Trophoblast cell (in vitro differentiated cells and primary cell): Measurements from ENCODE around the gene KCND2.

Source experiments
- DNase-seq, 2 donors: peaks; one replicate each; pipeline ENCODE4 v3.0.0-alpha.2; 2016
- H2AFZ ChIP-seq: 2 replicates; pipeline ENCODE4 v1.6.1; 2013; ENCODE audit warnings: low read length, moderate library complexity, mild to moderate bottlenecking; ENCODE audit not compliant: insufficient read depth, poor library complexity
- H2AK5ac ChIP-seq: 2 replicates; pipeline ENCODE4 v1.6.1; 2013; ENCODE audit warnings: mild to moderate bottlenecking, low read length
- H2BK120ac ChIP-seq: 2 replicates; pipeline ENCODE4 v1.6.1; 2013; ENCODE audit warnings: low read length, mild to moderate bottlenecking, moderate library complexity; ENCODE audit not compliant: insufficient read depth, poor library complexity
- H2BK12ac ChIP-seq: 2 replicates; pipeline ENCODE4 v1.6.1; 2013; ENCODE audit warnings: mild to moderate bottlenecking, low read length, moderate library complexity
- H2BK5ac ChIP-seq: 2 replicates; pipeline ENCODE4 v1.6.1; 2013; ENCODE audit warnings: low read length, low read depth, moderate library complexity, mild to moderate bottlenecking; ENCODE audit not compliant: poor library complexity
- H3K14ac ChIP-seq: 2 replicates; pipeline ENCODE4 v1.6.1; 2013; ENCODE audit warnings: mild to moderate bottlenecking, low read length
- H3K18ac ChIP-seq: 2 replicates; pipeline ENCODE4 v1.6.1; 2013; ENCODE audit warnings: mild to moderate bottlenecking, low read length
- H3K23ac ChIP-seq: 2 replicates; pipeline ENCODE4 v1.6.1; 2013; ENCODE audit warnings: low read length
- H3K27ac ChIP-seq: 2 replicates; pipeline ENCODE4 v1.5.1; 2013; ENCODE audit warnings: low read depth, mild to moderate bottlenecking, inconsistent platforms, low read length, moderate library complexity
- H3K27me3 ChIP-seq: 2 replicates; pipeline ENCODE4 v1.6.1; 2013; ENCODE audit warnings: inconsistent platforms, mild to moderate bottlenecking, low read length, moderate library complexity; ENCODE audit not compliant: insufficient read depth
- H3K36me3 ChIP-seq, 2 experiments: 1 replicate in 1 of 2; 2 replicates in 1 of 2; pipeline ENCODE4 v1.6.1; 2013; ENCODE audit warnings: low read length in 2 of 2, mild to moderate bottlenecking in 2 of 2, moderate library complexity in 1 of 2; ENCODE audit not compliant: insufficient read depth in 2 of 2, control insufficient read depth in 1 of 2
- H3K4ac ChIP-seq: 2 replicates; pipeline ENCODE4 v1.6.1; 2013; ENCODE audit warnings: low read depth, mild to moderate bottlenecking, low read length, moderate library complexity
- H3K4me1 ChIP-seq, 2 experiments: 1 replicate in 1 of 2; 2 replicates in 1 of 2; pipeline ENCODE4 v1.6.1; 2013; ENCODE audit warnings: low read length in 2 of 2, mild to moderate bottlenecking in 2 of 2, moderate library complexity in 1 of 2; ENCODE audit not compliant: insufficient read depth in 2 of 2, control insufficient read depth in 1 of 2
- H3K4me2 ChIP-seq: 2 replicates; pipeline ENCODE4 v1.6.1; 2013; ENCODE audit warnings: inconsistent platforms, mild to moderate bottlenecking, low read length, moderate library complexity
- H3K4me3 ChIP-seq: 2 replicates; pipeline ENCODE4 v1.5.1; 2013; ENCODE audit warnings: mild to moderate bottlenecking, low read depth, low read length, inconsistent platforms
- H3K79me1 ChIP-seq: one replicate; pipeline ENCODE4 v1.6.1; 2013; ENCODE audit warnings: low read length
- H3K79me2 ChIP-seq: 2 replicates; pipeline ENCODE4 v1.6.1; 2013; ENCODE audit warnings: low read length, mild to moderate bottlenecking; ENCODE audit not compliant: control insufficient read depth, insufficient read depth, poor library complexity
- H3K9ac ChIP-seq: 2 replicates; pipeline ENCODE4 v1.6.1; 2013; ENCODE audit warnings: mild to moderate bottlenecking, low read length
- H3K9me3 ChIP-seq: 2 replicates; pipeline ENCODE4 v1.6.1; 2013; ENCODE audit warnings: low read depth, mild to moderate bottlenecking, control low read depth, inconsistent platforms, low read length; ENCODE audit not compliant: insufficient read depth
- H4K12ac ChIP-seq: 2 replicates; pipeline ENCODE4 v1.6.1; 2013; ENCODE audit warnings: low read depth, mild to moderate bottlenecking, low read length, moderate library complexity
- H4K8ac ChIP-seq: 2 replicates; pipeline ENCODE4 v1.6.1; 2013; ENCODE audit warnings: low read depth, mild to moderate bottlenecking, low read length, moderate library complexity
- H4K91ac ChIP-seq: one replicate; pipeline ENCODE4 v1.6.1; 2013; ENCODE audit warnings: low read depth, mild to moderate bottlenecking, low read length, moderate library complexity
- WGBS: extraction: QIAGEN DNeasy Blood & Tissue Kit; methylation state at CpG from one replicate; pipeline ENCODE4 v1.1.7; 2013; ENCODE audit warnings: missing lambda C conversion rate; ENCODE audit not compliant: insufficient read length, insufficient coverage; ENCODE audit errors: extremely low coverage; 5-methylcytosine and 5-hydroxymethylcytosine counted together

Gene KCND2

DNA sequence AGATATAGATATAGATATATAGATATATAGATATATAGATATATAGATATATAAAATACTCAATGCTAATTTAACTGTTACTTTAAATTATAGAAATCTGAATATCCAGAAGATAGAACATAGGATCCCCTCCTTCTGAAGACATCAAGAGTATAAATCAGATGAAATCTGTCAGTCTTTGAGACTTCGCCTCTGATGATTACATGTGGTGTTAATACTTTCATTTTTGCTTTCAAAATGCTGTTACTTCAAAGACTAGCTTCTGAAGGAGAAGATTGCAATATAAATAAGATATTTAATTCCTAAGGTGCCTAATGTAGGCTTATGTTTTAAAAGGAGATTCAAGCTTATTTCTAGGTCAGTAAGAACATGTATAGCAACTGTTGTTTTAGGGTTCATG is 404.6 kb downstream of the KCND2 start:
- Histone ChIP-seq H3K9me3 (no peaks in the 10 kb centered on the region), H3K4me3 (no peak overlapping the region), H3K14ac (no peak overlapping the region), H2BK5ac (no peak overlapping the region), H3K79me1 (no peaks in the 10 kb centered on the region), H4K12ac (no peak overlapping the region), H2BK12ac (no peak overlapping the region), H3K9ac (no peak overlapping the region), H3K27ac (no peak overlapping the region), H4K91ac (no peak overlapping the region), H3K36me3 (no peaks in the 10 kb centered on the region), H2BK120ac (no peak overlapping the region), H3K4me2 (no peak overlapping the region), H2AFZ (no peak overlapping the region), H2AK5ac (no peak overlapping the region), H3K4me1 (no peaks in the 10 kb centered on the region), H3K23ac (no peak overlapping the region), H3K18ac (no peak overlapping the region), H4K8ac (no peak overlapping the region), H3K27me3 (no peaks in the 10 kb centered on the region), H3K4ac (no peak overlapping the region), H3K79me2 (no peaks in the 10 kb centered on the region)
- DNase-seq: no peak
- WGBS: no CpG with 5 or more reads among the region's 1 CpG

DNA sequence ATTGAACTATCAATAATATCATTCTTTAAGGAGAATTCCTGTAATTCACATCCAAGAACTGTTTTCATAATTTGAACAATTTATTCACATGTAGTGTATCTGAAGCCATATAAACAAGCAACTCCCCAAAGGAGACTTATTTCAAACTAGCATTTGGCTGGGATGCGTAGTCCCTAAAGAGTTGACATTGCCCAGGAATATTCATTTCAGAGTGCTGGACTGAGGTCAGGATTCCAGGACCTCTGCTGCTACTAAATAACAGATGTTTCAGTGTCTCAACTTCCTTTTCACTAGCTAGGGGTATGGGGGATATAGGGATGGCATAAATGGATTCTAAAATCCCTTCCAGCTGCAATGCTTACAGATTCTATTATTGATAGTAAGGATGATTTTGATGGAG is 408.0 kb downstream of the KCND2 start:
- Histone ChIP-seq H2BK12ac (no peak overlapping the region), H3K14ac (no peak overlapping the region), H2AFZ (no peak overlapping the region), H3K4me3 (no peak overlapping the region), H3K18ac (no peak overlapping the region), H4K12ac (no peak overlapping the region), H2BK120ac (no peak overlapping the region), H3K36me3 (no peaks in the 10 kb centered on the region), H3K9me3 (no peaks in the 10 kb centered on the region), H4K91ac (no peak overlapping the region), H3K23ac (no peak overlapping the region), H2AK5ac (no peak overlapping the region), H3K79me2 (no peaks in the 10 kb centered on the region), H2BK5ac (no peak overlapping the region), H3K4ac (no peak overlapping the region), H3K4me1 (no peaks in the 10 kb centered on the region), H3K79me1 (no peaks in the 10 kb centered on the region), H3K27ac (no peak overlapping the region), H4K8ac (no peak overlapping the region), H3K27me3 (no peaks in the 10 kb centered on the region), H3K4me2 (no peak overlapping the region), H3K9ac (no peak overlapping the region)
- no CpG with 5 or more reads among the region's 1 CpG for WGBS
- no peak for DNase-seq

DNA sequence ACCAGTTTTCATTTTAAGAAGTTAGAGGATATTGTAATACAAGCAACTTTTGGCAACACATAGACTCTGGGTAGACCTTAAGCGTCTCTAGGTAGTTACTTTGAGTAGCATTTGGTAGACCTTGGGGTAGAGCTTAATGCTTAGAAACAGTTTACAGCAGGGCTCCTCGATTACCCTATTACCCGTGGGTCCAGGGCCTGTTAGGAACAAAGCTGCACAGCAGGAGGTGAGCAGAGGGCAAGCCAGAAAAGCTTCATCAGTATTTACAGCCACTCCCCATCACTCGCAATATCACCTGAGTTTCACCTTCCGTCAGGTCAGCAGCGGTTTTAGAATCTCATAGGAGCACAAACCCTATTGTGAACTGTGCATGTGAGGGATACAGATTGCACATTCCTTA is 411.5 kb downstream of the KCND2 start:
- no peak overlapping the region for H3K23ac ChIP-seq
- no peak overlapping the region for H3K4me2 ChIP-seq
- no peak overlapping the region for H3K9ac ChIP-seq
- no peaks in the 10 kb centered on the region for H3K9me3 ChIP-seq
- H3K27ac ChIP-seq: no peak overlapping the region
- no peak overlapping the region for H3K4me3 ChIP-seq
- no peak overlapping the region for H2AK5ac ChIP-seq
- no peak overlapping the region for H4K91ac ChIP-seq
- H3K79me1 ChIP-seq: no peaks in the 10 kb centered on the region
- H2AFZ ChIP-seq: no peak overlapping the region
- no CpG with 5 or more reads among the region's 6 CpGs for whole genome bisulfite sequencing
- no peak overlapping the region for H3K4ac ChIP-seq
- H2BK120ac ChIP-seq: no peak overlapping the region
- no peak for DNase-seq
- H2BK12ac ChIP-seq: no peak overlapping the region
- H3K18ac ChIP-seq: no peak overlapping the region
- H3K36me3 ChIP-seq: no peaks in the 10 kb centered on the region
- H3K27me3 ChIP-seq: no peaks in the 10 kb centered on the region
- no peaks in the 10 kb centered on the region for H3K4me1 ChIP-seq
- no peak overlapping the region for H2BK5ac ChIP-seq
- no peaks in the 10 kb centered on the region for H3K79me2 ChIP-seq
- no peak overlapping the region for H4K8ac ChIP-seq
- no peak overlapping the region for H3K14ac ChIP-seq
- no peak overlapping the region for H4K12ac ChIP-seq

DNA sequence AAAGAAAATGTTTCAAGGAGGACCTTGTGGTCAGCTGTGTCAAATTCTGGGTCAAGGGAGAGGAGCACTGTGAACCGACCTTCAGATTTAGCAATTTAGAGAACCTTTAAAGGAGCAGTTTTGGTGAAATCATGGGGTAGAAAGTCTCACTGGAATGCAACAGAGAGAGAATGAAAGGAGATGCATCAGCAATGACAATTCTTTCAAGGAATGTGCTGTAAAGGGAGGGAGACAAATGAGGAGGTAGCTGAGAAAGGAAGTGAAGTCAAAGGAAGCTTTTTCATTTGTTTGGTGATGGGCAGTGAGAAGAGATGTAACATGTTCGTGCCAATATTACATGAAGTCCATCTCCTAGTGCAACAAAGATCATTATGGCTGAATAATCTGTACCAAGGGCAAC is 418.9 kb downstream of the KCND2 start:
- Histone ChIP-seq H3K79me2 (no peaks in the 10 kb centered on the region), H3K36me3 (no peaks in the 10 kb centered on the region), H4K8ac (no peak overlapping the region), H2BK12ac (no peak overlapping the region), H2AFZ (no peak overlapping the region), H3K9me3 (no peaks in the 10 kb centered on the region), H3K27ac (no peak overlapping the region), H3K4ac (no peak overlapping the region), H3K23ac (no peak overlapping the region), H3K4me3 (no peak overlapping the region), H4K12ac (no peak overlapping the region), H3K9ac (no peak overlapping the region), H2BK120ac (no peak overlapping the region), H2AK5ac (no peak overlapping the region), H3K4me2 (no peak overlapping the region), H2BK5ac (no peak overlapping the region), H3K18ac (no peak overlapping the region), H3K27me3 (no peaks in the 10 kb centered on the region), H3K14ac (no peak overlapping the region), H3K79me1 (no peaks in the 10 kb centered on the region), H4K91ac (no peak overlapping the region), H3K4me1 (no peaks in the 10 kb centered on the region)
- WGBS: no CpG with 5 or more reads among the region's 2 CpGs
- DNase-seq: no peak
